GM21576 (cell line): ENCODE results near the gene NUTF2.

Experiments
- ATAC-seq: cut with Tn5 transposase; IDR thresholded peaks from one replicate; pipeline ENCODE4 v1.9.1; 2021; ENCODE audit warnings: mild to moderate bottlenecking, moderate library complexity; ENCODE audit not compliant: unreplicated experiment

Gene NUTF2

GRCh38 chr16:67846320-67847063 is at the start of gene NUTF2:
Gene NUTF2, plus strand, starts transcription at chr16:67846933. Its CDS starts 18,198 bp downstream, at chr16:67865131.
- ATAC-seq: peak; percentile 52

GRCh38 chr16:67800338-67800926 is 46.3 kb upstream of the NUTF2 start:
- ATAC-seq: no peak

GRCh38 chr16:67801241-67801640 is 45.5 kb upstream of the NUTF2 start:
- ATAC-seq: no peak

GRCh38 chr16:67801883-67802282 is 44.9 kb upstream of the NUTF2 start:
- no peak for ATAC-seq

- no peak for ATAC-seq
Measured at GRCh38 chr16:67803894-67804293, 42.8 kb upstream of the NUTF2 start.

GRCh38 chr16:67804853-67805542 is 41.7 kb upstream of the NUTF2 start:
- no peak for ATAC-seq

- peak; percentile 1 for ATAC-seq
Measured at GRCh38 chr16:67805718-67806427, 40.9 kb upstream of the NUTF2 start.

GRCh38 chr16:67806428-67807147 is 40.1 kb upstream of the NUTF2 start, which contains the start of the genes RANBP10 and TSNAXIP1:
Gene RANBP10, minus strand, starts transcription at chr16:67806560. Its CDS starts 24 bp downstream, at chr16:67806536.
Gene TSNAXIP1, plus strand, starts transcription at chr16:67806889. Its CDS starts 261 bp downstream, at chr16:67807150.
- peak; percentile 91 for ATAC-seq

- no peak for ATAC-seq
Measured at GRCh38 chr16:67807148-67807682, 39.5 kb upstream of the NUTF2 start.

GRCh38 chr16:67811899-67812298 is 34.8 kb upstream of the NUTF2 start:
- no peak for ATAC-seq

GRCh38 chr16:67814567-67814966 is 32.2 kb upstream of the NUTF2 start:
- no peak for ATAC-seq

- no peak for ATAC-seq
Measured at GRCh38 chr16:67820608-67821259, 26.0 kb upstream of the NUTF2 start.

- no peak for ATAC-seq
Measured at GRCh38 chr16:67822511-67822910, 24.2 kb upstream of the NUTF2 start.

- no peak for ATAC-seq
Measured at GRCh38 chr16:67825119-67825518, 21.6 kb upstream of the NUTF2 start.

- ATAC-seq: no peak
Measured at GRCh38 chr16:67825906-67826305, 20.8 kb upstream of the NUTF2 start.

- no peak for ATAC-seq
Measured at GRCh38 chr16:67828651-67829050, 18.1 kb upstream of the NUTF2 start.

- no peak for ATAC-seq
Measured at GRCh38 chr16:67833030-67833414, 13.7 kb upstream of the NUTF2 start.

- ATAC-seq: peak; percentile 97
Measured at GRCh38 chr16:67833415-67834241, 13.1 kb upstream of the NUTF2 start.

- ATAC-seq: no peak
Measured at GRCh38 chr16:67834242-67834614, 12.5 kb upstream of the NUTF2 start.
